Trophoblast cell (in vitro differentiated cells and primary cell): ENCODE results near the gene SPAG16.

ENCODE experiments used
- DNase-seq, 2 donors: peaks; one replicate each; pipeline ENCODE4 v3.0.0-alpha.2; 2016
- H2AFZ ChIP-seq: 2 replicates; pipeline ENCODE4 v1.6.1; 2013; ENCODE audit warnings: low read length, moderate library complexity, mild to moderate bottlenecking; ENCODE audit not compliant: insufficient read depth, poor library complexity
- H2AK5ac ChIP-seq: 2 replicates; pipeline ENCODE4 v1.6.1; 2013; ENCODE audit warnings: mild to moderate bottlenecking, low read length
- H2BK120ac ChIP-seq: 2 replicates; pipeline ENCODE4 v1.6.1; 2013; ENCODE audit warnings: low read length, mild to moderate bottlenecking, moderate library complexity; ENCODE audit not compliant: insufficient read depth, poor library complexity
- H2BK12ac ChIP-seq: 2 replicates; pipeline ENCODE4 v1.6.1; 2013; ENCODE audit warnings: mild to moderate bottlenecking, low read length, moderate library complexity
- H2BK5ac ChIP-seq: 2 replicates; pipeline ENCODE4 v1.6.1; 2013; ENCODE audit warnings: low read length, low read depth, moderate library complexity, mild to moderate bottlenecking; ENCODE audit not compliant: poor library complexity
- H3K14ac ChIP-seq: 2 replicates; pipeline ENCODE4 v1.6.1; 2013; ENCODE audit warnings: mild to moderate bottlenecking, low read length
- H3K18ac ChIP-seq: 2 replicates; pipeline ENCODE4 v1.6.1; 2013; ENCODE audit warnings: mild to moderate bottlenecking, low read length
- H3K23ac ChIP-seq: 2 replicates; pipeline ENCODE4 v1.6.1; 2013; ENCODE audit warnings: low read length
- H3K27ac ChIP-seq: 2 replicates; pipeline ENCODE4 v1.5.1; 2013; ENCODE audit warnings: low read depth, mild to moderate bottlenecking, inconsistent platforms, low read length, moderate library complexity
- H3K27me3 ChIP-seq: 2 replicates; pipeline ENCODE4 v1.6.1; 2013; ENCODE audit warnings: inconsistent platforms, mild to moderate bottlenecking, low read length, moderate library complexity; ENCODE audit not compliant: insufficient read depth
- H3K36me3 ChIP-seq, 2 experiments: 1 replicate in 1 of 2; 2 replicates in 1 of 2; pipeline ENCODE4 v1.6.1; 2013; ENCODE audit warnings: low read length in 2 of 2, mild to moderate bottlenecking in 2 of 2, moderate library complexity in 1 of 2; ENCODE audit not compliant: insufficient read depth in 2 of 2, control insufficient read depth in 1 of 2
- H3K4ac ChIP-seq: 2 replicates; pipeline ENCODE4 v1.6.1; 2013; ENCODE audit warnings: low read depth, mild to moderate bottlenecking, low read length, moderate library complexity
- H3K4me1 ChIP-seq, 2 experiments: 1 replicate in 1 of 2; 2 replicates in 1 of 2; pipeline ENCODE4 v1.6.1; 2013; ENCODE audit warnings: low read length in 2 of 2, mild to moderate bottlenecking in 2 of 2, moderate library complexity in 1 of 2; ENCODE audit not compliant: insufficient read depth in 2 of 2, control insufficient read depth in 1 of 2
- H3K4me2 ChIP-seq: 2 replicates; pipeline ENCODE4 v1.6.1; 2013; ENCODE audit warnings: inconsistent platforms, mild to moderate bottlenecking, low read length, moderate library complexity
- H3K4me3 ChIP-seq: 2 replicates; pipeline ENCODE4 v1.5.1; 2013; ENCODE audit warnings: mild to moderate bottlenecking, low read depth, low read length, inconsistent platforms
- H3K79me1 ChIP-seq: one replicate; pipeline ENCODE4 v1.6.1; 2013; ENCODE audit warnings: low read length
- H3K79me2 ChIP-seq: 2 replicates; pipeline ENCODE4 v1.6.1; 2013; ENCODE audit warnings: low read length, mild to moderate bottlenecking; ENCODE audit not compliant: control insufficient read depth, insufficient read depth, poor library complexity
- H3K9ac ChIP-seq: 2 replicates; pipeline ENCODE4 v1.6.1; 2013; ENCODE audit warnings: mild to moderate bottlenecking, low read length
- H3K9me3 ChIP-seq: 2 replicates; pipeline ENCODE4 v1.6.1; 2013; ENCODE audit warnings: low read depth, mild to moderate bottlenecking, control low read depth, inconsistent platforms, low read length; ENCODE audit not compliant: insufficient read depth
- H4K12ac ChIP-seq: 2 replicates; pipeline ENCODE4 v1.6.1; 2013; ENCODE audit warnings: low read depth, mild to moderate bottlenecking, low read length, moderate library complexity
- H4K8ac ChIP-seq: 2 replicates; pipeline ENCODE4 v1.6.1; 2013; ENCODE audit warnings: low read depth, mild to moderate bottlenecking, low read length, moderate library complexity
- H4K91ac ChIP-seq: one replicate; pipeline ENCODE4 v1.6.1; 2013; ENCODE audit warnings: low read depth, mild to moderate bottlenecking, low read length, moderate library complexity
- WGBS: extraction: QIAGEN DNeasy Blood & Tissue Kit; methylation state at CpG from one replicate; pipeline ENCODE4 v1.1.7; 2013; ENCODE audit warnings: missing lambda C conversion rate; ENCODE audit not compliant: insufficient read length, insufficient coverage; ENCODE audit errors: extremely low coverage; 5-methylcytosine and 5-hydroxymethylcytosine counted together

The SPAG16 gene

DNA sequence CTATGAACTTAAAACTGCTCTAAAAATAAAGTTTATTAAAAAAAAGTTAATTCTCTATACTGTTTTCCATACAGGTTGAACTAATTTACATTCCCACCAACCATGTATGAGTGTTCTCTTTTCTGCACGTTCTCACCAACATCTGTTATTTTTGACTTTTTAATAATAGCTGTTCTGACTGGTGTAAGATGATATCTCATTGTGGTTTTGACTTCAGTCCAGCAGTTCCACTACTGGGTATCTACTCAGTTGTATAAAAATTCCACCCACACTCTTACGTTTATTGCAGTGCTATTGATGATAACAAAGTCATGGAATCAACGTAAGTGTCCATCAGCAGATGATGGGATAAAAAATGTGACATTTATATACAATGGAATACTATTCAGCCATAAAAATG is 33.7 kb downstream of the SPAG16 start:
- Histone ChIP-seq H4K12ac (no peak overlapping the region), H3K4me3 (no peak overlapping the region), H3K14ac (no peak overlapping the region), H2BK12ac (no peak overlapping the region), H3K4me2 (no peak overlapping the region), H3K9ac (no peak overlapping the region), H2AK5ac (no peak overlapping the region), H3K23ac (no peak overlapping the region), H3K4ac (no peak overlapping the region), H2BK5ac (no peak overlapping the region), H3K36me3 (no peaks in the 10 kb centered on the region), H2AFZ (no peak overlapping the region), H4K91ac (no peak overlapping the region), H3K4me1 (peaks cover 0 to 2% of the 10 kb centered on the region in 2 experiments), H3K27me3 (no peaks in the 10 kb centered on the region), H3K9me3 (no peaks in the 10 kb centered on the region), H4K8ac (no peak overlapping the region), H3K18ac (no peak overlapping the region), H2BK120ac (no peak overlapping the region), H3K79me2 (no peaks in the 10 kb centered on the region), H3K79me1 (peaks cover 2% of the 10 kb centered on the region), H3K27ac (no peak overlapping the region)
- DNase-seq: no peak
- no CpG with 5 or more reads among the region's 3 CpGs for WGBS

GRCh38 chr2:213320604-213321003 is 36.3 kb downstream of the SPAG16 start:
- no peak for DNase-seq
- H3K36me3 ChIP-seq: no peaks in the 10 kb centered on the region
- H3K14ac ChIP-seq: no peak overlapping the region
- H3K4me3 ChIP-seq: no peak overlapping the region
- no peaks in the 10 kb centered on the region for H3K79me2 ChIP-seq
- peaks cover 0 to 2% of the 10 kb centered on the region in 2 experiments for H3K4me1 ChIP-seq
- peaks cover 2% of the 10 kb centered on the region for H3K79me1 ChIP-seq
- WGBS: no CpG with 5 or more reads among the region's 2 CpGs
- no peak overlapping the region for H2BK12ac ChIP-seq
- H2BK120ac ChIP-seq: no peak overlapping the region
- no peak overlapping the region for H4K12ac ChIP-seq
- no peak overlapping the region for H3K4ac ChIP-seq
- no peak overlapping the region for H4K91ac ChIP-seq
- H3K9me3 ChIP-seq: no peaks in the 10 kb centered on the region
- H4K8ac ChIP-seq: no peak overlapping the region
- no peak overlapping the region for H3K23ac ChIP-seq
- H3K18ac ChIP-seq: no peak overlapping the region
- H3K27me3 ChIP-seq: no peaks in the 10 kb centered on the region
- H3K4me2 ChIP-seq: no peak overlapping the region
- H3K27ac ChIP-seq: no peak overlapping the region
- no peak overlapping the region for H2BK5ac ChIP-seq
- no peak overlapping the region for H2AK5ac ChIP-seq
- no peak overlapping the region for H2AFZ ChIP-seq
- no peak overlapping the region for H3K9ac ChIP-seq

DNA sequence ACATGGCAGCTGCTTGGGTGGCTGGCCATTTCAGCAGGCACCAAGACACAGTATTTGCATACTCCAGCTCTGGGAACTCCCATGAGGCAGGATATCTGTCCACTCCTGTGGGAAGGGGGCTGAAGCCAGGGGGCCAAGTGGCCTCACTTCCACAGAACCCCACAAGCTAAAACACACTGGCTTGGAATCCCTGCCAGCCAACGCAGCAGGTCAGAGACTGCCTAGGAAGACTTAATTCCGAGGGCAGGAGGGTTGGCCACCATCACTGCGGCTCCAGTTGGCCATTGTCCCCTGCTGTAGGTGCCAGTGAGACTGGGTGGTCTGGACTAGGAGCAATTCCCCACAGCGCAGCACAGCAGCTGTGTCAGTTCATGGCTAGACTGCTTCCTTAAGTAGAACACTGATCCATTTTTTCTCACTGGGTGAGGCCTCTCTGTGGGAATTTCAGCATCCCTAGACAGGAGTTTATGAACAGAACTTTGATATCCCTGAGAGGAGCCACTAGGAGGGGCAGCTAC is 52.0 kb downstream of the SPAG16 start:
- H3K4ac ChIP-seq: no peak overlapping the region
- no peak overlapping the region for H2AK5ac ChIP-seq
- H3K23ac ChIP-seq: no peak overlapping the region
- no peak overlapping the region for H2AFZ ChIP-seq
- no peak overlapping the region for H4K91ac ChIP-seq
- no peak overlapping the region for H3K4me3 ChIP-seq
- H3K27me3 ChIP-seq: no peaks in the 10 kb centered on the region
- no peak overlapping the region for H3K14ac ChIP-seq
- H3K27ac ChIP-seq: no peak overlapping the region
- H2BK12ac ChIP-seq: no peak overlapping the region
- peaks cover 0 to 4% of the 10 kb centered on the region in 2 experiments for H3K36me3 ChIP-seq
- H3K79me2 ChIP-seq: no peaks in the 10 kb centered on the region
- H3K79me1 ChIP-seq: no peaks in the 10 kb centered on the region
- no peak overlapping the region for H3K18ac ChIP-seq
- no CpG with 5 or more reads among the region's 4 CpGs for WGBS
- H4K12ac ChIP-seq: no peak overlapping the region
- no peak overlapping the region for H3K4me2 ChIP-seq
- H4K8ac ChIP-seq: no peak overlapping the region
- H3K9me3 ChIP-seq: peaks cover 10% of the 10 kb centered on the region
- H2BK5ac ChIP-seq: no peak overlapping the region
- H3K4me1 ChIP-seq: no peaks in the 10 kb centered on the region
- H3K9ac ChIP-seq: no peak overlapping the region
- no peak for DNase-seq
- no peak overlapping the region for H2BK120ac ChIP-seq

GRCh38 chr2:213353419-213353818 is 69.2 kb downstream of the SPAG16 start:
- Histone ChIP-seq H3K4me2 (no peak overlapping the region), H3K79me2 (no peaks in the 10 kb centered on the region), H2AFZ (no peak overlapping the region), H4K8ac (no peak overlapping the region), H3K9ac (no peak overlapping the region), H3K36me3 (no peaks in the 10 kb centered on the region), H3K14ac (no peak overlapping the region), H3K4me1 (no peaks in the 10 kb centered on the region), H4K12ac (no peak overlapping the region), H3K27me3 (no peaks in the 10 kb centered on the region), H2AK5ac (no peak overlapping the region), H3K23ac (no peak overlapping the region), H3K18ac (no peak overlapping the region), H2BK5ac (no peak overlapping the region), H4K91ac (no peak overlapping the region), H3K4me3 (no peak overlapping the region), H2BK12ac (no peak overlapping the region), H3K79me1 (no peaks in the 10 kb centered on the region), H3K4ac (no peak overlapping the region), H3K9me3 (peaks cover 2% of the 10 kb centered on the region), H2BK120ac (no peak overlapping the region), H3K27ac (no peak overlapping the region)
- no CpG with 5 or more reads among the region's 2 CpGs for WGBS
- DNase-seq: no peak
